Spleen (tissue), 11 donors: ENCODE data around the gene TLCD2. TPM values are rescaled to one million over a fixed set of nuclear protein-coding genes. Genes with fewer than 3 reads are reported as not detected.
"Not testable (repeated sequence)": the region's sequence is repeated elsewhere in the genome, so short reads cannot be mapped to it uniquely, and the experiment has no call there.

Experiments
- DNase-seq: peaks from one replicate; pipeline ENCODE4 v3.0.0-alpha.2; 2020
- H3K27ac ChIP-seq, 8 donors: fragments of 200-600 bp; sonication (generic) in 7 of 8; 1 replicate in 4 of 8; 2 replicates in 4 of 8; pipeline versions ENCODE4 v1.5.0 to v1.8.0; 2016 to 2021; ENCODE audit warnings: inconsistent platforms in 4 of 8, mild to moderate bottlenecking in 4 of 8, moderate library complexity in 1 of 8
- H3K27me3 ChIP-seq, 7 donors: fragments of 200-600 bp; sonication (generic) in 6 of 7; replicated peaks in 1 of 7; 1 replicate in 4 of 7; 2 replicates in 3 of 7; pipeline versions ENCODE4 v1.5.0 to v1.8.0; 2016 to 2021; ENCODE audit warnings: inconsistent platforms in 3 of 7, mild to moderate bottlenecking in 1 of 7
- H3K36me3 ChIP-seq, 6 donors: fragments of 200-600 bp; sonication (generic) in 5 of 6; 1 replicate in 4 of 6; 2 replicates in 2 of 6; pipeline versions ENCODE4 v1.5.0 to v1.8.0; 2016 to 2021; ENCODE audit warnings: inconsistent platforms in 2 of 6
- H3K4me1 ChIP-seq, 6 donors: fragments of 200-600 bp; sonication (generic) in 5 of 6; 1 replicate in 3 of 6; 2 replicates in 3 of 6; pipeline versions ENCODE4 v1.5.0 to v1.8.0; 2016 to 2021; ENCODE audit warnings: inconsistent platforms in 3 of 6
- H3K4me3 ChIP-seq, 8 donors: fragments of 200-600 bp; sonication (generic) in 7 of 8; 1 replicate in 4 of 8; 2 replicates in 4 of 8; pipeline versions ENCODE4 v1.5.0 to v1.8.0; 2016 to 2021; ENCODE audit warnings: inconsistent platforms in 4 of 8, mild to moderate bottlenecking in 4 of 8, moderate library complexity in 2 of 8
- H3K9me3 ChIP-seq, 8 donors: fragments of 200-600 bp; sonication (generic) in 7 of 8; 1 replicate in 4 of 8; 2 replicates in 4 of 8; pipeline versions ENCODE4 v1.5.0 to v1.8.0; 2016 to 2021; ENCODE audit warnings: inconsistent platforms in 4 of 8
- CTCF ChIP-seq, 11 experiments: fragments of 200-600 bp in 7 of 11; fragments of 450-650 bp in 4 of 11; sonication (generic) in 4 of 11; IDR thresholded peaks in 8 of 11; conservative IDR thresholded peaks in 3 of 11; 1 replicate in 7 of 11; 2 replicates in 4 of 11; pipeline versions ENCODE4 v1.4.0 to v1.8.0; 2016 to 2021; ENCODE audit warnings: antibody characterized with exemption in 11 of 11, inconsistent platforms in 4 of 11, mild to moderate bottlenecking in 1 of 11
- POLR2A ChIP-seq, 3 donors: fragments of 450-650 bp; IDR thresholded peaks; one replicate each; pipeline ENCODE4 v1.5.1; 2017; ENCODE audit warnings: antibody characterized with exemption in 3 of 3, mild to moderate bottlenecking in 1 of 3
- POLR2AphosphoS5 ChIP-seq, 3 donors: sonication (generic); formaldehyde crosslinking; IDR thresholded peaks; one replicate each; pipeline ENCODE4 v1.5.1; 2017; ENCODE audit warnings: antibody characterized with exemption in 3 of 3
- WGBS, 5 donors: extraction: QIAGEN DNeasy Blood & Tissue Kit in 3 of 5; methylation state at CpG; one replicate each; pipeline versions ENCODE4 v1.1.5 to v1.1.7; 2013 to 2018; 5-methylcytosine and 5-hydroxymethylcytosine counted together
- intact Hi-C: fragments of 100-400 bp; cut with DNase I; formaldehyde crosslinking; loops from one replicate; pipeline ENCODE4 v1.15.0; 2023; ENCODE audit warnings: low total_unique reads
- polyA plus RNA-seq, 3 donors: library from polyadenylated mRNA; stranded (reverse); fragments of 200-250 nt; gene quantifications; one replicate each; pipeline ENCODE4 v1.2.1, GENCODE V29; 2013
- total RNA-seq, 7 donors: library from RNA; depleted of rRNA in 3 of 7; stranded (reverse); fragments of >200 nt in 3 of 7; fragmentation: NEBNext Ultra II Directional in 4 of 7; extraction: Animal tissue kit (Norgen Biotek cat#: 25700) in 4 of 7; gene quantifications; one replicate each; pipeline versions ENCODE4 v1.1.0 to v1.2.1, GENCODE V29; 2016 to 2021
- donor health status: healthy with polysubstance abuse.
- donor health status: DM: no; HTN: no; CAD: no; lungs with moderate emphysema.
- donor health status: DM: no; HTN: no; CAD: no.
- donor health status: Bipolar disorder and iron deficiency.
- donor health status: healthy.
- donor health status: DM: no; HTN: no; CAD: no.
- donor health status: DM: yes; HTN: yes; CAD: no.

TLCD2 gene
- total and polyA plus RNA-seq, 10 donors = 0.26 to 5.4 (median 2.0) TPM

DNA sequence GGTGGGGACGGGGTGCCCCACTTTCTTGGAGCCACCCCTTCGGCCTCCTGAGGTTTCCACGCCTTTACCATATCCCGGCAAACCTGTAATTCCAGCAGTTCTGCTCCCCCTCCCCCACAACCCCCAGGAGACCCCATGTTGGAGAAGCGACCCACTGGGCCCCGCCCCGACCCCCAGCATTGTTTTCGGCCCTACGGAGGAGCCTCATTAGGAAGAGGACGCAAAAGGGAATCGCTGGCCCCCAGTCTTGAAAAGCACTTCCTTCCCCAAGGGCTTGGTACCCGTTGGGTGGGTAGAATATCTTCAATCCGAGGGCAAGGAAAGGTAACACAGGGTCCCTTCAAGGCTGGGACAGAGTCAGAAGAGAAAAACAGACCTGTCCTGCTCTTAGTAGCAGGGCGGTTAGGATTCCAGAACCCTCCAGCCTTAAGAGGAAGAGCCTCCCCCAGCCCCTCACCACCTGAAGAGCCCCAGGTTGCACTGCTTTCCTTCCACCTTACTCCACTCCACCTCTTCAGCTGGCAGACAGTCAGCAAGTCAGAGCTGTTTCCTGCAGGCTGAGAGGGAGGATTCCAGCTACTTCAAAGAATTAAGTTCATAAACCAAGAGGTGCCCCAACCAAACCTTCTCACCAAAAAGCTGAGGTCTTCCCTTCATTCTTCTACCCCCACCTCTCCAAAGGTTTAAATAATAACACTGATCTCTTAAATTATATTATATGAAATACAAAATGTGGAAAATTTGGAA, 803 bp upstream of the TLCD2 start:
- peaks cover 0 to 56% (median 14%) of the 10 kb centered on the region in 7 donors for H3K27me3 ChIP-seq
- 23 to 34% (median 24%) methylated on average over 14 of the region's 14 CpGs for WGBS, 5 donors
- H3K9me3 ChIP-seq = no peaks in the 10 kb centered on the region
- peaks cover 13 to 73% (median 65%) of the 10 kb centered on the region in 6 donors for H3K4me1 ChIP-seq
- intact Hi-C loops = no loop called here
- H3K36me3 ChIP-seq = peaks cover 0 to 48% (median 16%) of the 10 kb centered on the region in 6 donors
- TF ChIP-seq CTCF (IDR thresholded peaks at IDR 0.05 in 8 of 11, conservative IDR thresholded peaks at IDR 0.05 in 3 of 11) (no peak), POLR2AphosphoS5 (IDR thresholded peaks at IDR 0.05) (peak in 1 of 3 donors; percentile 19)
- no peak for DNase-seq
- peak overlapping the region; percentile 16 to 85 (median 76) for H3K27ac ChIP-seq
- peak overlapping the region in 7 of 8 donors; percentile 48 to 76 (median 57) for H3K4me3 ChIP-seq

GRCh38 chr17:1709403-1709951, 700 bp downstream of the TLCD2 start:
- WGBS, 5 donors = 7 to 12% (median 8%) methylated on average over 7 to 16 of the region's 16 CpGs
- H3K4me3 ChIP-seq = peak overlapping the region; percentile 45 to 76 (median 54)
- peaks cover 0 to 48% (median 16%) of the 10 kb centered on the region in 6 donors for H3K36me3 ChIP-seq
- intact Hi-C loops = no loop called here
- peak overlapping the region in 7 of 8 donors; percentile 51 to 85 (median 77) for H3K27ac ChIP-seq
- H3K27me3 ChIP-seq = peaks cover 0 to 46% (median 14%) of the 10 kb centered on the region in 7 donors
- DNase-seq = no peak
- peaks cover 13 to 59% (median 52%) of the 10 kb centered on the region in 6 donors for H3K4me1 ChIP-seq
- H3K9me3 ChIP-seq = no peaks in the 10 kb centered on the region
- no peak for TF ChIP-seq CTCF (IDR thresholded peaks at IDR 0.05 in 8 of 11, conservative IDR thresholded peaks at IDR 0.05 in 3 of 11)
- TF ChIP-seq POLR2A (IDR thresholded peaks at IDR 0.05) = no peak
- no peak for TF ChIP-seq POLR2AphosphoS5 (IDR thresholded peaks at IDR 0.05)

GRCh38 chr17:1708791-1709346, 1.3 kb downstream of the TLCD2 start:
- intact Hi-C loops, H3K9me3 ChIP-seq, H3K4me3 ChIP-seq, DNase-seq, H3K27ac ChIP-seq: not testable (repeated sequence)
- 84 to 94% (median 90%) methylated on average over 10 of the region's 10 CpGs for WGBS, 5 donors
- Histone ChIP-seq H3K4me1 (peaks cover 13 to 53% (median 45%) of the 10 kb centered on the region in 6 donors), H3K36me3 (peaks cover 0 to 43% (median 15%) of the 10 kb centered on the region in 6 donors), H3K27me3 (peaks cover 0 to 40% (median 14%) of the 10 kb centered on the region in 7 donors)

- Histone ChIP-seq H3K4me3 (no peak overlapping the region), H3K36me3 (peaks cover 0 to 25% (median 3%) of the 10 kb centered on the region in 6 donors), H3K27ac (no peak overlapping the region), H3K27me3 (peaks cover 0 to 37% (median 14%) of the 10 kb centered on the region in 7 donors), H3K4me1 (peaks cover 6 to 35% (median 28%) of the 10 kb centered on the region in 6 donors), H3K9me3 (no peaks in the 10 kb centered on the region)
- WGBS, 5 donors = 77 to 88% (median 86%) methylated on average over 5 of the region's 5 CpGs
- no peak for TF ChIP-seq POLR2AphosphoS5 (IDR thresholded peaks at IDR 0.05)
- no peak for TF ChIP-seq CTCF (IDR thresholded peaks at IDR 0.05 in 8 of 11, conservative IDR thresholded peaks at IDR 0.05 in 3 of 11)
- no peak for TF ChIP-seq POLR2A (IDR thresholded peaks at IDR 0.05)
- DNase-seq = no peak
- intact Hi-C loops = no loop called here
These were observed 3.1 kb downstream of the TLCD2 start for GRCh38 chr17:1707107-1707506.
